SK-N-SH treated with all-trans-retinoic acid at 6 μM for 48 hours (cell line): ENCODE data around the gene TYK2.

Source experiments
- ATAC-seq: fragments of 200-7000 bp; cut with Tn5 transposase; 3 replicates; pipeline ENCODE4 v1.9.1; 2020; ENCODE audit warnings: mild to moderate bottlenecking, moderate library complexity
- RARB ChIP-seq: fragments of 250-450 bp; sonication (Bioruptor Pico); IDR thresholded peaks from 2 replicates; pipeline ENCODE4 v1.8.0; 2021; ENCODE audit warnings: mild to moderate bottlenecking, moderate library complexity
- TOX ChIP-seq: fragments of 250-450 bp; sonication (Bioruptor Pico); IDR thresholded peaks from 2 replicates; pipeline ENCODE4 v1.8.0; 2021; ENCODE audit warnings: mild to moderate bottlenecking, moderate library complexity, borderline replicate concordance
- ZFP30 ChIP-seq: fragments of 450-650 bp; formaldehyde crosslinking; IDR thresholded peaks from 2 replicates; pipeline ENCODE4 v1.5.0; 2022; ENCODE audit warnings: mild to moderate bottlenecking, moderate library complexity
- TF ChIP-seq, protein P1 (sequence below): fragments of 250-450 bp; sonication (Bioruptor Pico); IDR thresholded peaks from 2 replicates; pipeline ENCODE4 v1.8.0; 2020; ENCODE audit warnings: mild to moderate bottlenecking, moderate library complexity, borderline replicate concordance
- TF ChIP-seq, protein P2 (sequence below): fragments of 250-450 bp; sonication (Bioruptor Pico); IDR thresholded peaks from 2 replicates; pipeline ENCODE4 v1.5.1; 2020; ENCODE audit warnings: low read depth, mild to moderate bottlenecking, moderate library complexity

The TYK2 gene

GRCh38 chr19:10309423-10309822 is 70.9 kb downstream of the TYK2 start, which contains the start of gene ZGLP1 (continued):
- TF ChIP-seq, protein P1, sequence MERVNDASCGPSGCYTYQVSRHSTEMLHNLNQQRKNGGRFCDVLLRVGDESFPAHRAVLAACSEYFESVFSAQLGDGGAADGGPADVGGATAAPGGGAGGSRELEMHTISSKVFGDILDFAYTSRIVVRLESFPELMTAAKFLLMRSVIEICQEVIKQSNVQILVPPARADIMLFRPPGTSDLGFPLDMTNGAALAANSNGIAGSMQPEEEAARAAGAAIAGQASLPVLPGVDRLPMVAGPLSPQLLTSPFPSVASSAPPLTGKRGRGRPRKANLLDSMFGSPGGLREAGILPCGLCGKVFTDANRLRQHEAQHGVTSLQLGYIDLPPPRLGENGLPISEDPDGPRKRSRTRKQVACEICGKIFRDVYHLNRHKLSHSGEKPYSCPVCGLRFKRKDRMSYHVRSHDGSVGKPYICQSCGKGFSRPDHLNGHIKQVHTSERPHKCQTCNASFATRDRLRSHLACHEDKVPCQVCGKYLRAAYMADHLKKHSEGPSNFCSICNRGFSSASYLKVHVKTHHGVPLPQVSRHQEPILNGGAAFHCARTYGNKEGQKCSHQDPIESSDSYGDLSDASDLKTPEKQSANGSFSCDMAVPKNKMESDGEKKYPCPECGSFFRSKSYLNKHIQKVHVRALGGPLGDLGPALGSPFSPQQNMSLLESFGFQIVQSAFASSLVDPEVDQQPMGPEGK (CRISPR knock-in tag): no peak
- TF ChIP-seq ZFP30 (CRISPR knock-in tag): no peak

DNA sequence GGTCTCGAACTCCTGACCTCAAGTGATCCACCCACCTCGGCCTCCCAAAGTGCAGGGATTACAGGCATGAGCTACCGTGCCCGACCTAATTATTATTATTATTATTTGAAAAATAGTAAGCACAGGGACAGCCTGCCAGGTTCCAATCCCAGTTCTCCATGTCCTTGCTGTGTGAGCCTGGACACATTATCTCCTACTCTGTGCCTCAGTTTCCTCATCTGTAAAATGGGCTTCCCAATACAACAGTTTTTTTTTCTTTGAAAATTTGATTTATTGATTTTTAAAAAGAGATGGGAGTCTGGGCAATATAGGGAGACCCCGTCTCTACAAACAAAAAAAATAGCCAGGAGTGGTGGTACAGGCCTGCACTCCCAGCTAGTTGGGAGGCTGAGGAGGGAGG is 74.0 kb downstream of the TYK2 start:
- TF ChIP-seq, protein P2, sequence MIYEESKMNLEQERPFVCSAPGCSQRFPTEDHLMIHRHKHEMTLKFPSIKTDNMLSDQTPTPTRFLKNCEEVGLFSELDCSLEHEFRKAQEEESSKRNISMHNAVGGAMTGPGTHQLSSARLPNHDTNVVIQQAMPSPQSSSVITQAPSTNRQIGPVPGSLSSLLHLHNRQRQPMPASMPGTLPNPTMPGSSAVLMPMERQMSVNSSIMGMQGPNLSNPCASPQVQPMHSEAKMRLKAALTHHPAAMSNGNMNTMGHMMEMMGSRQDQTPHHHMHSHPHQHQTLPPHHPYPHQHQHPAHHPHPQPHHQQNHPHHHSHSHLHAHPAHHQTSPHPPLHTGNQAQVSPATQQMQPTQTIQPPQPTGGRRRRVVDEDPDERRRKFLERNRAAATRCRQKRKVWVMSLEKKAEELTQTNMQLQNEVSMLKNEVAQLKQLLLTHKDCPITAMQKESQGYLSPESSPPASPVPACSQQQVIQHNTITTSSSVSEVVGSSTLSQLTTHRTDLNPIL (CRISPR knock-in tag): no peak
- TF ChIP-seq, all 23 proteins: peak for 0
- no peak for ATAC-seq

DNA sequence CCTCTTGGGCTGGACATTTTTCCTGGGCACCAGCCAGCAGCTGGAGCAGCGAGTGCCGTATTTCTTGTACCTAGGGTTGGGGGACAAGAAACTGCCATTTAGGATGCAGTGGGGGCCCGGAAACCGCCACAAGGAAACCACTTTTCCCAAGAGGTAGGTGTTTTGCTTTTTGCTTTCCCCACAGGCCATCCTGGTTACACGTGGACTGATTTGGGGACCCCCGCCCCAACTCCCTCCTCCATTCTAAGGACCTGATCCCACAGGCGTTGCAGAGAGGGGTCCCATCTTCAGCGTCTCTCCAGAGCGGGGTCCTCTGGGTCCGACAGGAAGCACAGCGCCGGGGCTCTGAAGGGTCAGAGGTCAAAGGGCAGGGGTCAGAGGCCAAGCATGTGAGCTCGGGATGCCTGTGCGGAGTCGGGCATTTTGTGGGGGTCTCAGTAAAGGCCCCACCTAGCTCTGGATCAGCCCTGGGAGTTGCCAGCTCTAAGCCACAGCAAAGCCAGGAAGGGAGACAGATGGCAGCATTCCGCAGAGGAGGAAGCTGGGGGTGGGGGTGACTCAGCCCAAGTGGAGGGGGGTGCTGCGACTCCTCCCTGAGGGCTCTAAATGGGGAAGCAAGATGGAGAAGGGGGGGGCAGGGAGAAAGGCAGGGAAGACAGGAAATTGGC is 75.1 kb downstream of the TYK2 start:
- peak; percentile 41; the same call in 1 of the 3 replicates for ATAC-seq
- no peak for TF ChIP-seq RARB (CRISPR knock-in tag)
- TF ChIP-seq ZFP30 (CRISPR knock-in tag): no peak
- TF ChIP-seq TOX: no peak
